Measurements from ENCODE around the gene DSCAML1.
"Not testable (repeated sequence)": the region's sequence is repeated elsewhere in the genome, so short reads cannot be mapped to it uniquely, and the experiment has no call there.

DSCAML1 gene

GRCh38 chr11:117792241-117792640 is 4.8 kb downstream of the DSCAML1 start:
- DNase-seq: no peak

GRCh38 chr11:117790279-117790678 is 6.7 kb downstream of the DSCAML1 start:
- no peak for DNase-seq

- no peak for DNase-seq
These were observed 7.8 kb downstream of the DSCAML1 start for GRCh38 chr11:117789241-117789640.

- no peak for DNase-seq
These were observed 10.7 kb downstream of the DSCAML1 start for GRCh38 chr11:117786135-117786870.

- no peak for DNase-seq
These were observed 14.9 kb downstream of the DSCAML1 start for GRCh38 chr11:117782101-117782500.

GRCh38 chr11:117781627-117782026 is 15.4 kb downstream of the DSCAML1 start:
- DNase-seq: no peak

- DNase-seq: no peak
These were observed 16.6 kb downstream of the DSCAML1 start for GRCh38 chr11:117780456-117780855.

- no peak for DNase-seq
These were observed 22.5 kb downstream of the DSCAML1 start for GRCh38 chr11:117774553-117774952.

- no peak for DNase-seq
These were observed 24.7 kb downstream of the DSCAML1 start for GRCh38 chr11:117772360-117772759.

GRCh38 chr11:117771841-117772240 is 25.2 kb downstream of the DSCAML1 start:
- no peak for DNase-seq

GRCh38 chr11:117771197-117771596 is 25.8 kb downstream of the DSCAML1 start:
- no peak for DNase-seq

GRCh38 chr11:117770061-117770460 is 27.0 kb downstream of the DSCAML1 start:
- DNase-seq: no peak

GRCh38 chr11:117769533-117769932 is 27.5 kb downstream of the DSCAML1 start:
- no peak for DNase-seq

GRCh38 chr11:117768506-117768905 is 28.5 kb downstream of the DSCAML1 start:
- no peak for DNase-seq

GRCh38 chr11:117767071-117767470 is 29.9 kb downstream of the DSCAML1 start:
- DNase-seq: no peak

GRCh38 chr11:117766576-117766975 is 30.4 kb downstream of the DSCAML1 start:
- no peak for DNase-seq

- DNase-seq: no peak
These were observed 31.0 kb downstream of the DSCAML1 start for GRCh38 chr11:117766026-117766425.

GRCh38 chr11:117765068-117765467 is 31.9 kb downstream of the DSCAML1 start:
- DNase-seq: no peak

- not testable (repeated sequence) for DNase-seq
These were observed 33.6 kb downstream of the DSCAML1 start for GRCh38 chr11:117763465-117763864.

- no peak for DNase-seq
These were observed 35.0 kb downstream of the DSCAML1 start for GRCh38 chr11:117761993-117762392.

- DNase-seq: no peak
These were observed 37.7 kb downstream of the DSCAML1 start for GRCh38 chr11:117759305-117759704.

- no peak for DNase-seq
These were observed 43.0 kb downstream of the DSCAML1 start for GRCh38 chr11:117754030-117754429.

GRCh38 chr11:117752721-117753237 is 44.2 kb downstream of the DSCAML1 start:
- DNase-seq: no peak

GRCh38 chr11:117752071-117752470 is 44.9 kb downstream of the DSCAML1 start:
- DNase-seq: no peak

All from left hindlimb (tissue), 1 donor.